ENCODE measurements around the gene BMERB1. TPM values are rescaled to one million over a fixed set of nuclear protein-coding genes. Genes with fewer than 3 reads are reported as not detected.

Gene BMERB1
- total and polyA plus RNA-seq, 7 donors = 26.6 to 133 (median 41.3) TPM

DNA sequence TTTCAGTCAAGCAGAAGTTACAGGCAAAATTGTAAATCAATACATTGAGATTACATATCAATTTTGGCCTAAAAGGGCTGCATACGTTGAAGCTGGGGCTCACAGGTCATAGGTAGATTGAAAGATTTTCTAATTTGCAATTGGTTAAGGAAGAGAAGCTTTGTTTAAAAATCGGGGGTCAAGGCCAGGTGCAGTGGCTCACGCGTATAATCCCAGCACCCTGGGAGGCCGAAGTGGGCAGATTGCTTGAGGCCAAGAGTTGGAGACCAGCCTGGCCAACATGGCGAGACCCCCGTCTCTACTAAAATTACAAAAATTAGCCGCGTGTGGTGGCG lies 140.2 kb downstream of the BMERB1 start:
- Histone ChIP-seq H3K4me1 (peaks cover 34% of the 10 kb centered on the region), H3K4me3 (no peak overlapping the region), H3K9me3 (no peaks in the 10 kb centered on the region), H3K36me3 (ENCODE audit: insufficient read depth in 1 of 2, low read depth in 1 of 2) (peaks cover 0 to under 1% of the 10 kb centered on the region in 2 donors), H3K27me3 (ENCODE audit: insufficient read depth in 3 of 3, low read length in 2 of 3) (no peaks in the 10 kb centered on the region), H3K27ac (no peak overlapping the region)
- ATAC-seq (no peak), DNase-seq (no peak)
- 95 to 98% (median 96%) methylated on average over 10 of the region's 10 CpGs for WGBS, 3 donors
- TF ChIP-seq, protein P1, sequence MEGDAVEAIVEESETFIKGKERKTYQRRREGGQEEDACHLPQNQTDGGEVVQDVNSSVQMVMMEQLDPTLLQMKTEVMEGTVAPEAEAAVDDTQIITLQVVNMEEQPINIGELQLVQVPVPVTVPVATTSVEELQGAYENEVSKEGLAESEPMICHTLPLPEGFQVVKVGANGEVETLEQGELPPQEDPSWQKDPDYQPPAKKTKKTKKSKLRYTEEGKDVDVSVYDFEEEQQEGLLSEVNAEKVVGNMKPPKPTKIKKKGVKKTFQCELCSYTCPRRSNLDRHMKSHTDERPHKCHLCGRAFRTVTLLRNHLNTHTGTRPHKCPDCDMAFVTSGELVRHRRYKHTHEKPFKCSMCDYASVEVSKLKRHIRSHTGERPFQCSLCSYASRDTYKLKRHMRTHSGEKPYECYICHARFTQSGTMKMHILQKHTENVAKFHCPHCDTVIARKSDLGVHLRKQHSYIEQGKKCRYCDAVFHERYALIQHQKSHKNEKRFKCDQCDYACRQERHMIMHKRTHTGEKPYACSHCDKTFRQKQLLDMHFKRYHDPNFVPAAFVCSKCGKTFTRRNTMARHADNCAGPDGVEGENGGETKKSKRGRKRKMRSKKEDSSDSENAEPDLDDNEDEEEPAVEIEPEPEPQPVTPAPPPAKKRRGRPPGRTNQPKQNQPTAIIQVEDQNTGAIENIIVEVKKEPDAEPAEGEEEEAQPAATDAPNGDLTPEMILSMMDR (IDR thresholded peaks at IDR 0.05) = no peak
- intact Hi-C loops (cut with DNase I) = no loop called here

DNA sequence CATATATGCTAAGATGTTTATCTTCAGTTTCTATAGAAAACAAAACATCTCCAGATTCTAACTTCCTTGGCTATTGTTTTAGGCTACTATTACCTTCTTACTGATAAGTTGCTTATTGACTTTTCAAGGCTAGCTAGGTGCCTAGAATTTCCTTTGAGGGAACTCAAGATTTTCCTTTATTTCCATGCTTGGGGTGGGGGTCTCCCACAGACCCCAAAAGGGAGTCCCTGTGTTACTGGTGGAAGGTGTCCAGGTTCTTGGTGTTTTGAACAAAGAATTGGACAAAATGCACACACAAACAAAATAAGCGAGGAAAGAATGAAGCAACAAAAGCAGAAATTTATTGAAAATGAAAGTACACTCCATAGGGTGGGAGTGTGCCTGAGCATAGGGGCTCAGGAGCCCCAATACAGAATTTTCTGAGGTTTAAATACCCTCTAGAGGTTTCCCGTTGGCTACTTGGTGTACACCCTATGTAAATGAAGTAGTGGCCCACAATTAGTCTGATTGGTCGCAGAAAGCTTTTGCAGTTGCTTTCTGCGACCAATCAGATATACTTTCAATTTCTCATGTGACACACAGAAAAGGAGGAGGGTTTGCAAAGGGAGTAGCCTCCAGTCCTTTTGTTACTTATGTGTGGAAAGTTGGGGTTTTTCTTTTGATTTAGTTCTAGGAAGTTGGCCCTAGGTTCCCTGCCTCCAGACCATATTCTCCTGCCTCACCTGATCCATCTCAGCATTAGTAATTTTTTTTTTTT lies 141.1 kb downstream of the BMERB1 start:
- Histone ChIP-seq H3K9me3 (no peaks in the 10 kb centered on the region), H3K27ac (peak overlapping the region; percentile 67), H3K4me1 (peaks cover 34% of the 10 kb centered on the region), H3K4me3 (no peak overlapping the region), H3K27me3 (ENCODE audit: insufficient read depth in 3 of 3, low read length in 2 of 3) (no peaks in the 10 kb centered on the region), H3K36me3 (ENCODE audit: insufficient read depth in 1 of 2, low read depth in 1 of 2) (peaks cover 0 to 2% of the 10 kb centered on the region in 2 donors)
- TF ChIP-seq, protein P1 (IDR thresholded peaks at IDR 0.05) = no peak
- WGBS, 3 donors = 93 to 97% (median 95%) methylated on average over 4 of the region's 4 CpGs
- peak in 2 of 4 donors; percentile 18 to 22 for ATAC-seq
- intact Hi-C loops (cut with DNase I) = no loop called here
- DNase-seq = no peak

DNA sequence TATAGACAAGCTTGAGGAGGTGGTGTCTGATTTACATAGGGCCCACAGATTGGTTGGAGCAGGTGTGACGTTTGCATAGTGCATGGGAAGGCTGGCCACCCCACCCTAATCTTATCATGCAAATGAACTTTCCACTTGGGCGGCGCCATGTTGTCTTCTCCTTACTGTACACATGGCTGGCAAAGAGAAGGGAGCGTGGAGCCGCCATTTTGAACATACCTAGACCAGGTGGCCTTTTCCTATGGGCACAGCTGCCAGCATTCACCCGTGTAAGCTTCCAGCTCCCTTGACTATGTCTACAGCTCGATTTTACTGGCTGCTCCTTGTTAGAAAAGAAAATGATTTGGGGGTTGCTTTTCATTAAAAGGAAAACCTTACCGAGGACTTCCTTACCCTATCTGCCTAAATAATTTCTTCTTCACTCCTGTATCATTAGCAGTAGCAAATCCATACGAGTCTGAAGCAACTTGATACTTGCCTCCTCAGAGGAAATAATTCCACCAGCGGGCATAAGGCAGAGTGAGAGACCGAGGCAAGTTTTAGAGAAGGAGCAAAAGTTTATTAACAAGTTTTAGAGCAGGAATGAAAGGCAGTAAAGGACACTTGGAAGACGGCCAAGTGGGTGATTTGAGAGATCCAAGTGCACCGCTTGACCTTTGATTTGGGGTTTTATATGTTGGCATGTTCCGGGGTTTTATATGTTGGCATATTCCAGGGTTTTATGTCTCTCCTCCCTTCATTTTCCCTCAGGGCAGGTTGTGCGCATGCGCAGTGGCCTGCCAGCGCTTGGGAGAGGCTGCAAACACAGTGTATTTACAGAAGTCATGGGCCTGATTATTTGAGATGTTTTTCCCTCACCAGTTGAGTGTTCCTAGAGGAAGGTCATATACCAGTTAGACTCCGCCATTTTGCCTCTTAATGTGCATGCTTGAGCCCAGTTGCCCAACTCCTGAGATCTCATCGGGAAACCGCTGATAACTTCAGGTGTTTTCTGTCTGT lies 142.9 kb downstream of the BMERB1 start:
- no peaks in the 10 kb centered on the region for H3K9me3 ChIP-seq
- no peak overlapping the region for H3K4me3 ChIP-seq
- 85 to 94% (median 86%) methylated on average over 20 of the region's 20 CpGs for WGBS, 3 donors
- no peak for DNase-seq
- H3K27ac ChIP-seq = no peak overlapping the region
- peaks cover 24% of the 10 kb centered on the region for H3K4me1 ChIP-seq
- TF ChIP-seq, protein P1 (IDR thresholded peaks at IDR 0.05) = no peak
- H3K27me3 ChIP-seq (ENCODE audit: insufficient read depth in 3 of 3, low read length in 2 of 3) = no peaks in the 10 kb centered on the region
- intact Hi-C loops (cut with DNase I) = no loop called here
- ATAC-seq = peak in 3 of 4 donors; percentile 6 to 19 (median 15)
- H3K36me3 ChIP-seq (ENCODE audit: insufficient read depth in 1 of 2, low read depth in 1 of 2) = peaks cover 2 to 12% of the 10 kb centered on the region in 2 donors

DNA sequence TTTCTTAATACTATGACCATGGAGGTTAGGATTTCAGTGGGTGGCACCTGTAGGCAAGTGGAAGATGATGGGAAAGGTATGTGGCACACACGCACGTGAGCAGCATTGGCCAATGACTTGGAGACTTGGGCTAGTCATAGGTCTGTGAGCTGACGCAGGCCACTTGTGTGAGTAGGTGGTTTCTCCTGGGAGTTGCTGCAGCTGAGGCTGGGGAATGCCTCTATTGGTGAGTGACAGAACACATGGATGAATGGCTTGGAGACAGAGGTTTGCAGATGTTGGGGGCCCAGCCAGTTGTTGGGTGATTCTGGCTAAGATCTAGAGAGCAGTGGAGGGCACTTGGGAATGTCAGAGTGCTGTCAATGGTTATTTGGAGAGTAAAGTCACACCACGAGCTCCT lies 144.4 kb downstream of the BMERB1 start:
- TF ChIP-seq, protein P1 (IDR thresholded peaks at IDR 0.05) = no peak
- no peak for DNase-seq
- intact Hi-C loops (cut with DNase I) = no loop called here
- Histone ChIP-seq H3K9me3 (no peaks in the 10 kb centered on the region), H3K27me3 (ENCODE audit: insufficient read depth in 3 of 3, low read length in 2 of 3) (no peaks in the 10 kb centered on the region), H3K4me3 (no peak overlapping the region), H3K4me1 (peaks cover 16% of the 10 kb centered on the region), H3K36me3 (ENCODE audit: insufficient read depth in 1 of 2, low read depth in 1 of 2) (peaks cover 2 to 27% of the 10 kb centered on the region in 2 donors), H3K27ac (no peak overlapping the region)
- WGBS, 3 donors = 90 to 97% (median 90%) methylated on average over 4 of the region's 4 CpGs
- ATAC-seq = no peak
